ENCODE data around the gene FBXL15. TPM values are rescaled to one million over a fixed set of nuclear protein-coding genes. Genes with fewer than 3 reads are reported as not detected.

Gene FBXL15
- total and polyA plus RNA-seq, 2 of the 4 experiments (the other 2 are of a cell fraction): 3.0 to 8.4 TPM

DNA sequence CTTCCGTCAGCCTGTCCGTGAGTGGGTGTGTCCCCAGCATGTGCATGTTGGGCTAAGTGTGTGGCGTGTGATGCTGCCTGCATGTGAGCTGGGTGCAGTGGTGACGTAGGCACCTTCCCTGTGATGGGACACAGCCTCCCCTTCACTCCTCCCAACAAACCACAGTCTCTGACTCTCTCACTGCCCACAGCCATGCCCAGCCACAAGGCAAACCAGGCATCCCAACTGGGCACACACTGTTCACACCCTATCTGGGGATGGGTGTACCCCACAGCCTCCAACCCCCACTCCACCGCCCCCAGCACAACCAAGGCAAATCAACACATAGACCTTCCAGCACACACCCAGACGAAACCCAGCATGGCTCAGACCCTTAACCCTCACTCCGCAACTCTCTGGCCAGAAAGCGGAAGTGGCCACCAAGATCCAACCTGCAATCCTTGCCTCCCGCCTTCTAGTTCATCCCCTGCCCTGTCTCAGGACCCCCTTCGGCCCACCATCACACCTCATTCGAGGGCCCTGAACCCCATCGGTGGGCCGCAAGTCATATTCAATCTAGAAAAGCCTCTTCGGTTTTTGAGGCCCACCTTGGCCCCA, 12.4 kb upstream of the FBXL15 start:
- Histone ChIP-seq H2AK5ac (ENCODE audit: low read depth, low read length) (peak overlapping the region; percentile 33; the same call in 1 of the 2 replicates), H3K79me1 (ENCODE audit: low read depth in 1 of 2, low read length in 2 of 2) (peaks cover 0 to 4% of the 10 kb centered on the region in 2 experiments; a peak in 1 of 4 replicates), H3K9ac (ENCODE audit: low read depth, low read length) (no peak overlapping the region), H3K9me3 (ENCODE audit: control insufficient read depth, insufficient read depth, low read length) (no peaks in the 10 kb centered on the region), H2BK20ac (ENCODE audit: low read depth, low read length) (no peak overlapping the region), H2AK9ac (replicated peaks; ENCODE audit: low read depth, low read length, poor library complexity) (peak overlapping the region; percentile 85), H4K91ac (ENCODE audit: insufficient read depth, low read depth, low read length) (no peak overlapping the region), H4K8ac (ENCODE audit: low read depth in 2 of 2, low read length in 2 of 2) (no peak overlapping the region), H3K18ac (ENCODE audit: low read depth, low read length) (no peak overlapping the region), H3K14ac (replicated peaks; ENCODE audit: low read depth, low read length) (no peak overlapping the region), H3K36me3 (ENCODE audit: control insufficient read depth, insufficient read depth, low read length) (peaks cover 4% of the 10 kb centered on the region), H2AFZ (replicated peaks; ENCODE audit: low read length, poor library complexity) (peak overlapping the region; percentile 14), H3K27ac (ENCODE audit: insufficient read depth, low read length) (no peak overlapping the region), H3K56ac (ENCODE audit: extremely low read depth, insufficient read depth, low read length) (no peak overlapping the region), H4K5ac (ENCODE audit: low read depth, low read length) (no peak overlapping the region), H3K23ac (ENCODE audit: low read depth, low read length) (no peak overlapping the region), H3K4ac (ENCODE audit: low read depth, low read length) (no peak overlapping the region), H3K27me3 (ENCODE audit: control insufficient read depth, insufficient read depth, low read length) (peaks cover 42% of the 10 kb centered on the region), H4K20me1 (ENCODE audit: insufficient read depth, low read length) (peaks cover 6% of the 10 kb centered on the region), H2BK5ac (ENCODE audit: low read depth, low read length, poor library complexity, severe bottlenecking) (no peak overlapping the region), H3K4me1 (ENCODE audit: control insufficient read depth, insufficient read depth, low read length) (peaks cover 8% of the 10 kb centered on the region; the same call in 1 of the 2 replicates), H2BK120ac (ENCODE audit: low read depth, low read length) (no peak overlapping the region), H2BK15ac (ENCODE audit: low read depth, low read length) (no peak overlapping the region), H3K4me2 (ENCODE audit: low read depth, low read length) (peak overlapping the region; percentile 46), H3K9me1 (ENCODE audit: insufficient read depth, low read length) (peaks cover 11% of the 10 kb centered on the region; the same call in 1 of the 2 replicates), H3K4me3 (ENCODE audit: insufficient read depth, low read depth, low read length) (peak overlapping the region; percentile 80)
- CTCF ChIA-PET: no interaction called here
- TF ChIP-seq RCOR1 (IDR thresholded peaks at IDR 0.05; ENCODE audit: insufficient replicate concordance, low read length): no peak
- no peak for TF ChIP-seq SMC3 (IDR thresholded peaks at IDR 0.05; ENCODE audit: low read depth, low read length)
- TF ChIP-seq, protein P1, sequence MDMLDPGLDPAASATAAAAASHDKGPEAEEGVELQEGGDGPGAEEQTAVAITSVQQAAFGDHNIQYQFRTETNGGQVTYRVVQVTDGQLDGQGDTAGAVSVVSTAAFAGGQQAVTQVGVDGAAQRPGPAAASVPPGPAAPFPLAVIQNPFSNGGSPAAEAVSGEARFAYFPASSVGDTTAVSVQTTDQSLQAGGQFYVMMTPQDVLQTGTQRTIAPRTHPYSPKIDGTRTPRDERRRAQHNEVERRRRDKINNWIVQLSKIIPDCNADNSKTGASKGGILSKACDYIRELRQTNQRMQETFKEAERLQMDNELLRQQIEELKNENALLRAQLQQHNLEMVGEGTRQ (IDR thresholded peaks at IDR 0.05; ENCODE audit: low read depth, low read length): no peak
- TF ChIP-seq POLR2A (IDR thresholded peaks at IDR 0.05; ENCODE audit: low read depth, low read length): no peak
- TF ChIP-seq NFE2L2 (IDR thresholded peaks at IDR 0.05; ENCODE audit: low read depth, low read length): no peak
- no peak for TF ChIP-seq BHLHE40 (IDR thresholded peaks at IDR 0.05; ENCODE audit: low read depth, low read length)
- TF ChIP-seq, protein P2, sequence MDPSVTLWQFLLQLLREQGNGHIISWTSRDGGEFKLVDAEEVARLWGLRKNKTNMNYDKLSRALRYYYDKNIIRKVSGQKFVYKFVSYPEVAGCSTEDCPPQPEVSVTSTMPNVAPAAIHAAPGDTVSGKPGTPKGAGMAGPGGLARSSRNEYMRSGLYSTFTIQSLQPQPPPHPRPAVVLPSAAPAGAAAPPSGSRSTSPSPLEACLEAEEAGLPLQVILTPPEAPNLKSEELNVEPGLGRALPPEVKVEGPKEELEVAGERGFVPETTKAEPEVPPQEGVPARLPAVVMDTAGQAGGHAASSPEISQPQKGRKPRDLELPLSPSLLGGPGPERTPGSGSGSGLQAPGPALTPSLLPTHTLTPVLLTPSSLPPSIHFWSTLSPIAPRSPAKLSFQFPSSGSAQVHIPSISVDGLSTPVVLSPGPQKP (IDR thresholded peaks at IDR 0.05; ENCODE audit: borderline replicate concordance, low read depth, low read length): no peak
- no peak for TF ChIP-seq MAFK (IDR thresholded peaks at IDR 0.05; ENCODE audit: low read depth, low read length)
- TF ChIP-seq FOS (IDR thresholded peaks at IDR 0.05; ENCODE audit: low read depth, low read length): no peak
- TF ChIP-seq MXI1 (IDR thresholded peaks at IDR 0.05; ENCODE audit: borderline replicate concordance, low read depth, low read length): no peak
- no peak for TF ChIP-seq CEBPB (IDR thresholded peaks at IDR 0.05; ENCODE audit: low read depth, low read length)
- TF ChIP-seq RFX5 (IDR thresholded peaks at IDR 0.05; ENCODE audit: low read depth, low read length): no peak
- no peak for TF ChIP-seq CHD1 (IDR thresholded peaks at IDR 0.05; ENCODE audit: low read depth, low read length)
- TF ChIP-seq, protein P3, sequence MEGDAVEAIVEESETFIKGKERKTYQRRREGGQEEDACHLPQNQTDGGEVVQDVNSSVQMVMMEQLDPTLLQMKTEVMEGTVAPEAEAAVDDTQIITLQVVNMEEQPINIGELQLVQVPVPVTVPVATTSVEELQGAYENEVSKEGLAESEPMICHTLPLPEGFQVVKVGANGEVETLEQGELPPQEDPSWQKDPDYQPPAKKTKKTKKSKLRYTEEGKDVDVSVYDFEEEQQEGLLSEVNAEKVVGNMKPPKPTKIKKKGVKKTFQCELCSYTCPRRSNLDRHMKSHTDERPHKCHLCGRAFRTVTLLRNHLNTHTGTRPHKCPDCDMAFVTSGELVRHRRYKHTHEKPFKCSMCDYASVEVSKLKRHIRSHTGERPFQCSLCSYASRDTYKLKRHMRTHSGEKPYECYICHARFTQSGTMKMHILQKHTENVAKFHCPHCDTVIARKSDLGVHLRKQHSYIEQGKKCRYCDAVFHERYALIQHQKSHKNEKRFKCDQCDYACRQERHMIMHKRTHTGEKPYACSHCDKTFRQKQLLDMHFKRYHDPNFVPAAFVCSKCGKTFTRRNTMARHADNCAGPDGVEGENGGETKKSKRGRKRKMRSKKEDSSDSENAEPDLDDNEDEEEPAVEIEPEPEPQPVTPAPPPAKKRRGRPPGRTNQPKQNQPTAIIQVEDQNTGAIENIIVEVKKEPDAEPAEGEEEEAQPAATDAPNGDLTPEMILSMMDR (conservative IDR thresholded peaks at IDR 0.05; ENCODE audit: low read depth, low read length): no peak
- no peak for TF ChIP-seq MAZ (IDR thresholded peaks at IDR 0.05; ENCODE audit: borderline replicate concordance, low read depth, low read length)
- TF ChIP-seq RAD21 (IDR thresholded peaks at IDR 0.05; ENCODE audit: low read length): no peak
- intact Hi-C loops (cut with micrococcal nuclease) (no loop called here), in situ Hi-C loops (cut with MboI; ENCODE audit: low sequenced_read_pairs) (no loop called here), dilution Hi-C loops (cut with HindIII; ENCODE audit: low sequenced_read_pairs, unreplicated experiment) (no loop called here)
- no peak for ATAC-seq (ENCODE audit: low read depth)
- no peak for DNase-seq
- POLR2A ChIA-PET (ENCODE audit: unreplicated experiment): no interaction called here
- 56% methylated on average over 8 of the region's 14 CpGs; no CpG with 5 or more reads in 1 of the 2 experiments for WGBS, 2 experiments (ENCODE audit: extremely low coverage in 2 of 2, insufficient read length in 1 of 2)
- BruUV-seq (replicated peaks): no TSS peak
